Stimulated activated CD4-positive, alpha-beta T cell treated with anti-CD3 and anti-CD28 coated beads, Interleukin-4, amount 100 ng/mL, for 24 hours (primary cell): ENCODE measurements around the gene RASL10B.
A peak's percentile ranks its signal among the peaks of the same experiment; 100 is the strongest.
"Not testable (repeated sequence)": the region's sequence is repeated elsewhere in the genome, so short reads cannot be mapped to it uniquely, and the experiment has no call there.

Experiments used
- DNase-seq: peaks from one replicate; pipeline ENCODE4 v3.0.0-alpha.2; 2020

The RASL10B gene

GRCh38 chr17:35743626-35744328 lies 12.3 kb downstream of the RASL10B start:
- DNase-seq: no peak

DNA sequence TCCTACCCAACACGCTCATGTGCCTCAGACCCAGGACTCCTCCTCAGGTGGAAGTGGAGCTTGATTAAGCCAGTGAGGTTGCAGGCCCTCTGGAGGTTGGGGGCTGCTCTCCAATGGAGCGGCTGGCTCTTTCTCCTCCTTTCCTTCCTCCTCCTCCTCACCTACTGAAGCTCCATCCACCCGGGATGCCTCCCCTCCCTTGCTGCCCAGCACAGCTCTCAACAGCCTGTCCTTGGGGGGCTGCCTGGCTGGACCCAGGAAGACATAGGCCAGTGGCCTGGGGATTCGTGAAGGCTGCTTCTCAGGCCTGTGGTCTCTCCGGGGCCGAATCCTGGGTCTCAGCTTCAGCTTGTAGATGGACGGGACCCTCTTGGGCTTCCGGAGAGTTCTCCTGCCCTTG lies 13.4 kb downstream of the RASL10B start:
- DNase-seq: no peak

DNA sequence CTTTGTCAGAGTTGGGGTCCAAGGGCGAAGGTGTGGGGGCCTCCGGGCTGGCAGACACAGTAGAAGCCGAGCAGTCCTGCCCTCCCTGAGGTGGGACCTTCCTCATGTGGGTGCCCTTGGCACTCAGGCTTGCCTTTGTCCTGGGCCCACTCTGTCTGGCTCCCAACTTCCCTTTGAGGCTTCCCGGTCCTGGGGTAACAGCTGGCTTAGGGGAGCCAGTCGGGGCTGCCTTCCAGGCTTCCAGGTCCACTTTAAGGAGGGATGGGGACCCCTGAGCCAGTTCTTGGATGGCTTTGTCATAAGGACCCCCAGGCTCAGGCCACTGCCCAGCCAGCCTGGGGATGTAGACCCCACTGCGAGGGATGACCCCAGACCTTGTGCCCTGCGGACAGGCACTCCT lies 13.8 kb downstream of the RASL10B start:
- no peak for DNase-seq

- DNase-seq: no peak
These were observed 14.4 kb downstream of the RASL10B start for GRCh38 chr17:35745749-35746320.

GRCh38 chr17:35747540-35748017 lies 16.1 kb downstream of the RASL10B start:
- DNase-seq: peak; percentile 83

DNA sequence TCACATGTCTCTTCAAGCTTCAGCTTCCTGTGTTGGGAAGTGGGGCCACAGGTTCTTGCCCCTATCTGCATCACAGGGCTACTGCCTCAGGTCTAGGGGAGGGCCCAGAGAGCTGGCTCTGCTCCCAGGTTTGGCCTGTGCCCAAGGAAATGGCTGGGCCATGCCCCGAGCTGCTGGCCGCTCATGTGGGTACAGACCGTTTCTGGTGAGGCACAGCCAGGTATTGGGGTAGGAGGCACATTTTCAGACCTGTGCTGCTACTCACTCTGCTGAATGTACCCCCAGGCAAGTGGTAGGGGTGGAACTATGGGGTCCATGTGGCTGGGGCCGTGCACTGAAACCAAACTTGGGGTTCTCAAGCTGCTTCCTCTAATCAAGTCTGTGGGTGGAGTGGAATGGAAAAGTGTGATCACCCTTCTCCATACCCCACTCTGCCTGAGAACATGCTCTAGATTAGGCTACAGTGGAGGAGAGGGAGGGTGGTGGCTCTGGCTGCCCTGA lies 17.0 kb downstream of the RASL10B start:
- DNase-seq: no peak

DNA sequence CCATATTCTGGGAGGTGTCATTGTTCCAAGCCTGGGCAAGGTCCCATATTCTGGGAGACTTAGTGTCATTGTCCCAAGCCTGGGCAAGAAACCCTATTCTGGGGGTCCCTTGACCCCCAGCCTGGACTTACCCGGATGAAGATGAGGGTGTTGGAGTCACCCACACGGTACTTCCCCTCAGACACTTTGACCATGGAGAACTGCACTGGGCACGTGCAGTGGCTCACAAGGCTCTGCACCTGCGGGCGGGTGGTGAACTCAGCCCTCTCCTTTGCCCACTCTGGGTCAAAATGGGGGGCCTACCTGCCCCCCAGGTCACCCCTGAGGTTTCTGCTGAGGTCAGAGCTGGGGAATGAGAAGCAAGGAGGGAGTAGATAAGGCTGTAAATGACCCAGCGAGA lies 17.5 kb downstream of the RASL10B start:
- DNase-seq: no peak

DNA sequence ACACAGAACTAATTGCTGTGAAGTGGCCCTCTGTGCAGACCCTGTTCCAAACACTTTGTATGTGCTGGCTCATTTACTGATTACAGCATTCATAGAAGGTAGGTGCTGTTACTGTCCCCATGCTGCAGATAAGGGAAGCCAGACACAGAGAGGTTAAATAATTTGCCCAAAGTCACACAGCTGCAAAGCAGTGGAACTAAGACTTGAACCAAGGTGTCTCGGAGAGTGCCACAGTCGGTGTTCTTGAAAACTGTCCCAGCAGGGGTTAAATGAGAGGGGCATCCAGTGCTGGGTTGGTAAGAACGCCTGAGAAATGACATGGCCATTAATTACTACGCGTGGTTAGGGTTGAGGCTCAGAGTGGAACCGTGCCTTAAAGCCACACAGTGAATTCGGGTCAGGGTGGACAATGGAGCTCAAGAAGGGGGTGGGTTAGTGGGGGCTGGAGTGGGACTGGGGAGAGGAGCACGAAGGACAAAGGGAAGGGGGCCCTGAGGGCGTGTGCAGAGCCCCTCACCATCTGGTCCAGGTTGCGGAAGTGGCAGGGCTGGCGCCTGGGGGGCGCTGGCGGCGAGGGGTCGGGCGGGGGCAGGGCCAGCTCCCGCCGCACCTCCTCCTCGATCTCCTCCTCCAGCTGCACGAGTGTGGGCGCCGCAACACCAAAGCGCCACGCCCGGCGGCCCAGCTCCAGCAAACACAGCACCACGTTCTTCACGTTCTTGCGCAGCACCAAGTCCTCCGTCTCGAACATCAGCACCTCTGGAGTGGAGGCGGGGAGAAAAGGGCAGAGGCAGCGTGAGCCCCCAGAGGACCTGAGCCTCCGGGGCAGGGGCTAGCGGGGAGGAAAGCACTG lies 18.3 kb downstream of the RASL10B start:
- no peak for DNase-seq

DNA sequence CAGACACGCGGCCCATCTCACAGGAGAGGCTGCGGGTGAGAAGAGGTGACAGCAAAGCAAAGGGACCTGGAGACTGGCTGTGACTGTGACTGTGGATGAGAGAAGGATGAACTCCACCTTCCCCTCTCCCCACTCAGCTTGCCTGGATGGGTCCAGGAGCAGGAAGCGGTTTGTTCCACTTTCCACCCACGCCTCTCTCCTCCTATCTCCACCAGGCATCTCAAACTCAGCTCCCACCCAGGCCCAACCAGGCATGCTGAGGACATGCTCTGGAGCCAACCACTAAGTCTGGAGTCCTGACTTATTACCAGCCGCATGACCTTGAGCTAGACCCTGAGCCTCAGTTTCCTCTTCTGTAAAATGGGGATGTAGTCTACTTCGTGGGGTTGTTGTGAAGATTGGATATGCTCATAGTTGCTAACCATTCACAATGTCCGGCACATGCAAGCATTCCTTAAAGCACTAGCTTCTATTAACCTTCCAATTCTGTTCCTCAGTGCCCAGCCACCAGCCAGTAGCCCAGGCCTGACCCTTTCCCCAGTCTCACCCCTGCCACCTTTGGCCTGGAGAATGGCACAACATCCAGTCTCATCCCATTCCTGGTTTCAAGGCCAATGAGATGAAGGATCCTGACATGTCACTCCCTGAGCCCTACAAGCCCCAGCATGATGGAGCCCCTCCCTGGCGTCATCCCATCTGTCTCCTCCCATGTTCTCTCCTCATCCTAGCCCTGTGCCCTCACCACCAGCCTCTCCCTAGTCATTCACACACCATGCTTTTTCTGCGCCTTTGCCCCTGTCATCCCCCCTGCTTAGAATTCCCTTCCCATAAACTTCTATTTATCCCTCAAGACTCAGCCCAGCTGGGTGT lies 19.3 kb downstream of the RASL10B start:
- no peak for DNase-seq

DNA sequence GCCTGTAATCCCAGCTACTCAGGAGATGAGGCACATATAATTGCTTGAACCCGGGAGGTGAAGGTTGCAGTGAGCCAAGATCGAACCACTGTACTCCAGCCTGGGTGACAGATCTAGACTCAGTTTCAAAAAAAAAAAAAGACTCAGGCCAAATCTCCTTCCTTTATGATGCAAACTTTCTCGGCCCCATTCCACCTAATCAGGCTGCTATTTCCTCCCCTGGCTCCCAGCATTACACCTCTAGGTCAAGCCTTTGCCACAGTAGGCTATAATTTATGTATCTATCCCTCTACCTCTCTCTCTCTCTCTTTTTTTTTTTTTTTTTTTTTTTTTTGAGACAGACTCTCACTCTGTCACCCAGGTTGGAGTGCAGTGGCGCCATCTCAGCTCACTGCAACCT lies 20.1 kb downstream of the RASL10B start:
- not testable (repeated sequence) for DNase-seq

DNA sequence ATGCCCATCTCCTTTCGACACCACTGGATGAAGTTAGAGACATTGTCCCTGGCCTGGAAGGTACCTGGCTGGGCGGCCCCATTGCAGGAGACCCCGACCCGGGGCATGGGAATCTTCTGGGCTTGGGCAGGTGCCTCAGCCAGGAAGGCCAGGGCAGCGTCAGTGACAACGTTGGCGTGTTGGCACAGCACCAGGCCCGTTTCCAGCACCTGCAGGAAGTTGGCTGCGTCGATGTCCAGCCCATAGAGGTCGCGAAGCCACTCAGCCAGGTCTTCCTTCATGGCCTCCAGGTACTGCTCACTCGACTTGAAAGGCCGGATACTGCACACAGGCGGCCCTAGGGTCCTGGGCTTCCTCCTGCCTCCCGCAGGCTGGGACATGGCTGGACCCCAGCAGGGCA lies 21.0 kb downstream of the RASL10B start:
- no peak for DNase-seq

GRCh38 chr17:35752945-35753764 lies 21.7 kb downstream of the RASL10B start, which contains the start of gene GAS2L2:
Gene GAS2L2, minus strand, starts transcription at chr17:35753239. Its CDS starts 389 bp downstream, at chr17:35752850.
- DNase-seq: no peak

GRCh38 chr17:35757243-35757642 lies 25.8 kb downstream of the RASL10B start:
- no peak for DNase-seq

DNA sequence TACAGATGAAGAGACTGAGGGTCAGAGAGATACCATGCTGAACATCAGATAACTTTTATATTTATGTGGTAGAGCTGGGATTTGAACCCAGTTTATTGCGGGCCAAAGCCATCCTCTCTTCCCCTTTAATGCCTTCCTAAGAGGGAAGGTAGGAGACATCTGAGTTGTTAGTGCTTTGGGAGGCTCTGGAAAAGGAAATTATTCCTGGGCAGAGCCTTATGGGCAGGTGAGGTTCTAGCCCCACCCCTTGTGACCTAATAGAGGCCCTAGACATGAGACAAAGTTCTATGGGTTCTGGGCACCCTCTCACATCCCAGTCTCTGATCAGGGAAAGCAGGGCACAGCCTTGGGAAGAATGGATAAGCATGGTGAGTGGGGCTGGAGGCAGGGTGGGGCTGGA lies 29.1 kb downstream of the RASL10B start, which contains the start of gene C17orf50:
C17orf50 (plus strand) TSS at position 301 of the 400 bp plus-strand sequence; CDS start at position 356, 55 bp downstream.
- DNase-seq: no peak

- no peak for DNase-seq
These were observed 30.2 kb downstream of the RASL10B start for GRCh38 chr17:35761601-35762000.

GRCh38 chr17:35763767-35764122 lies 32.3 kb downstream of the RASL10B start:
- no peak for DNase-seq

DNA sequence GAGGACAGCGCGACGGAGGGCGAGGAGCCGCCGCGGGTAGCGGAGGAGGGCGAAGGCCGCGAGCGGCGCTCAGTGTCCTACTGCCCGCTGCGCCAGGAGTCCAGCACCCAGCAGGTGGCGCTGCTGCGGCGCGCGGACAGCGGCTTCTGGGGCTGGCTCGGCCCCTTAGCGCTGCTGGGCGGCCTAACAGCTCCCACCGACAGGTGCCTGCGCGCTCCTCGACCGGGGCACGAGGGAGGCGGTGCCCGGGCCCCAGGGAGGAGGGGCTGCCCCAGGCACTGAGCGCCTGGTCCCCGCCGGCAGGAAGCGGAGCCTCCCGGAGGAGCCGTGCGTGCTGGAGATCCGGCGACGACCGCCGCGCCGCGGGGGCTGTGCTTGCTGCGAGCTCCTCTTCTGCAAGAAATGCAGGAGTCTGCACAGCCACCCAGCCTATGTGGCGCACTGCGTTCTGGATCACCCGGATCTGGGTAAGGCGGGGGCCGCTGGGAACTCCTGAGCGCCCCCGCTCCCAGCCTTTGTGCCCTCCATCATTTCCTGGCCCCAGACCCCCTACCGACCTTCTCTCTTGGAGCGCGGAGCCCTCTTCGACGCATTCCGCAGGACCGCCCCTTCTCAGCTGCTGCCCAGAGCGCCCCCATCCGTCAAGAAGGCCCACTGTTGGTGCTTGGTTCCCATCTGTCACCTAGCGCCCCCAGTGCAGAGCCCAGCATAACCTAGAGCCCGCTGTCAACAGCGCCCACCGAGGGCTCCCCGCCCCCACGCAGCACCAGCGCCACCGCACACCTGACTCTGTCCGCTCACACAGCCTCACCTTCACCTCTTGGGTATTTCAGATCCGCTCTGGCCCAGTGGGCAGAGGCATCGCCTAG lies 32.9 kb downstream of the RASL10B start:
- peak; percentile 87 for DNase-seq

DNA sequence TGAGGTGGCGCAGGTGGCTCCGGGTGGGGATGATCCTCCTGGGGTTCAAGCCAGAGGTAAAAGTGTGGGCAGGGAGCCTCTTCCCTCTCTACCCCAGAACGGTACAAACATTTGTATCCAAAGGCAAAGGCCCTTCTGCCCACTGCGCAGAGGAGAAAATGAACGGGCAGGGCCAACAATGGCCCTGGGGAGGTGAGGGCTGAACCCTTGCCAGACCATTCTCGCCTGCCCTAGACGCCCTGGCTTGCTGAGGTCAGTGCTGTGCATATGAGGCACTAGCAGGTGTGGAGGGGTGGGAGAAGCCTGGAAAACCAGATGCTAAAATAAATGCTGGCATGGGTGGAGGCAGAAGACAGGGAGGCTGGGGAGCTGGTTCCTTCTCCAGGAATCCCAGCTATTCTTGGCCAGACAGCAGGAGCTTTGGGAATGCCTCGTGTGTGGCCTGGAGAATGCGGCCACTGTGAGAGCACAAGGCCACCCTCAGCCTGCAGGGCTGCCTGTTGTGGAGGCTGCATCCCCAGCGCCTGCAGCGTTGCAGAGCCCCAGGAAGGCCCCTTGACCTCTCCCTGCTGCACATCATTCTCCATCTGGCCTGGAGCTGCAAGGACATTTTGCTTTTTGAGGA lies 33.8 kb downstream of the RASL10B start:
- DNase-seq: no peak

- DNase-seq: no peak
These were observed 34.5 kb downstream of the RASL10B start for GRCh38 chr17:35765756-35766488.
